DMS79 treated with DMSO at 0.1 percent for 48 hours (cell line): Measurements from ENCODE around the gene PITRM1.
A peak's percentile ranks its signal among the peaks of the same experiment; 100 is the strongest.
"Not testable (repeated sequence)": the region's sequence is repeated elsewhere in the genome, so short reads cannot be mapped to it uniquely, and the experiment has no call there.

Experiments used
- DNase-seq: peaks from one replicate; lab custom pipeline; 2025; lab: John Stamatoyannopoulos, UW

Gene PITRM1

DNA sequence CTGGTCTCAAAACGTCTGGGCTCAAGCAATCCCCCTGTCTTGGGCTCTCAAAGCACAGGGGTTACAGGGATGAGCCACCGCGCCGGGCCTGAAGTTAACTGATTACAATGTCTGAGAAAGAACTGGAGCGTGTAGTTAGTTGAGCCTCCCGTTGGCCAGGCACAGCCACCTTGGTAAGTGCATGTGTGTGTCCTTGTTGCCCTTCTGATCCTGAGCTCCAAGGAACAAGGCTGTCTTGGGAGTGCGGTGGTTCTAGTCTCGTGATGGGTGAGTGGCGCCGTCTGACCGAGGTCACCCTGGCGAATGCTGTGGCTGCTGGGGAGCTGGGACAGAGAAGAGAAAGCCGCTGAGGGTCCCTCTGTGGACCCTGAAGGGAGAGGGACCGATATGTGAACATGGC is 50.5 kb downstream of the PITRM1 start:
- no peak for DNase-seq

DNA sequence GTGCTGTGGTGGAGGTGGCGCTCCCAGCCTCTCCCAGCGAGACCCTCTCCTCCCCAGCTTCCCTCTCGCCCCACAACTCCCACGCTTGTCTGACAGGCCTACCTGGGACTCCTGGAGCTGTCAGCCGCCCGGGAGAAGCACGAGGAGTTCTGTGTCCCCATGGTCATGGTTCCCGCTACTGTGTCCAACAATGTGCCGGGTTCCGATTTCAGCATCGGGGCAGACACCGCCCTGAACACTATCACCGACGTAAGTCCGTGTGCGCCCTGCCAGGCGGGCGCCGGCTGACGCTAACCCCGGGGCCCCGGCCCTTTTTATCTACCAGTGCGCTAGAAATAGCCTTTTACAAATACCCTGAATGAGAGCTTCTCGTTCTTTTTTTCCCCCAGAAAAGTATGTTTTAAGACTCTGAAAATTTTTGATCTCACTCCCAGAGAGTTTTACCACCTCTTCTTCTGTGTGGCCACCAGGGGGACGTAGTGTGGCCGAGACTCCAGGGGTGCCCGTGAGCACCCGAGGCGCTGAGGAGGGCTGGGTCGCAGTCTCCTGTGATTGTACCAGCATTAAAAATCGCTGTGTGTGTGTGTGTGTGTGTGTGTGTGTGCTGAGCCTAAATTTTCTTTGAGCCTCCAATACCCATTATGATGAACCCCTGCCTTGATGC is 52.7 kb downstream of the PITRM1 start:
- DNase-seq, result no peak

DNA sequence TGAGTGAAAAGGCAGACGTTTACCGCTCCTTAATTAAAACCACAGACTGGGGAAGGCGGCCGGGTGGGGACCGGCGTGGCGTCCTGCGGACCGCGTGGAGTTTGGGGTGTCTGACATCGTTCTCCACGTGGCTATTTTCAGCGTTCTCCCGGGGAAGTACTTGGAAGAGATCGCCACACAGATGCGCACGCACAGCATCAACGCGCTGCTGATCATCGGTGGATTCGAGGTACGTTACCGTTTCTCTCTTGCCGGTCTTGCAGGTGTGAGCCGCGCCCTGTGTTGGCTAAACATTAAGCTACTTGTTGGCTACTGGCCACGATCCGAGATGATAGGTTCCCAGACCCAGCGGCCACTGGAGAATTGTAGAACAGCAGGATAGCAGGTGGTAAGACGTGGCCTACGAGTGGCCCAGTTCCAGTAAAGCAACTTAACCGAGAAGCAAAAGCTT is 53.9 kb downstream of the PITRM1 start:
- no peak for DNase-seq

DNA sequence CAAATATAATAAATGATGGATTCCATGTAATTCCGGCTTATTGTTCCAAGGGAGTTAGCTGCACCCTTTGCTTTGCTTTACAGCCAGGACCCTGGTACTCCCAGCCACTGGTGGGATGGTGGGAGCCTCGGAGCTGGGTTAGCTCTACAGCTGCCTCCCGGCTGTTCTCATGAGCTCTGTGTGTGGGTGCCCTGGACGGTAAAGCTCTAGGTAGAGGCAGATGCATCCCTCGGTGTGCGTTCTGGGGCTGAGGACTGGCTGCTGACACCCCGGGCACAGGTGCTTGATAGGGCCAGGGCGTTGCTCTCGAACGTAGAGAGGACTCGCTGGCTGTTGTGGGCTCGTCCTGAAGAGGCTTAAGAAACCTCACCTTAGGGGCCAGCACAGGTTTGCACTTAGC is 55.1 kb downstream of the PITRM1 start:
- no peak for DNase-seq

DNA sequence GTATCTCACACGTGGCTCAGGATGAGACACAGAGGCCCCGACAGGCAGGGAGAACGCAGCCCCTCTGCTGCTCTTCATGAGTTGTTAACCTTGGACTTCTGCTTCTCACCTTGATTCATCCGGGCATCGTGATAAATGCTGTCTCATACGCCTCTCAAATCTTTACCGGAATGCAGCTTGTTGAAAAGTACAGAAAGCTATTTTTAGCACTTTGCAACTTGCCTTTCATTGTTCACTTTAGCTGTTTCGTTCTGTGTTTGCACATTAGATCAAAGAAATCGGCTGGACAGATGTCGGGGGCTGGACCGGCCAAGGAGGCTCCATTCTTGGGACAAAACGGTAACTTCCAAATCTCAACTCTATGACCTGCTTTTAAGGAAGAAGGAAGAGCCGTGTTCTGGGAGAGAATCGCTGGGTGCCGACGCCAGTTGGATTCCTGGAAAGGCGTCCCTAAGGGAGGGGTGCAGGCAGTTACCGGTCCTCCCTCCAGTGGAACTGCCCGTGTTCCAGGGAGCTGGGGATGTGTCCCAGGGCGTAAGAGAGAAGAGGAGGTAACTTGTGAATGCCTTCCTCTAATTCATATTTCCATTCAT is 56.0 kb downstream of the PITRM1 start:
- no peak for DNase-seq

DNA sequence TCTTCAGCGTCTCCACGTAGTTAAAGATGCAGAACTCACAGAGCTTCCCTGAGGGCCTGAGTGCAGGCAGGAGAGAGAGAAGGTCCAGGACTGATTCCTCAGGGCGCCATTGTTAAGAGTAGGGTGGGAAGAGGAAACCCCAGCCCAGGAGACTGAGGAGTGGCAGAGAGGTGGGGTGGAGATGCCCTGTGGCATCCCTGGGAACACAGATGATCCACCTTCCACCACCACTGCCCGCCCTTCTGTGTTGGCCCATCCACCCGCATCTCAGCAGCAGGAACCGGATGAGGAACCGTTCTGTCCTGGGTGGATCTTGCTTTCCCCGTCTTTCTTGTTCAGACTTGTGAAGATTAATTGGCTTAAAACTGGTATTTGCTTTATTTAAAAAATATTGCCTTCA is 56.9 kb downstream of the PITRM1 start:
- DNase-seq, result no peak

DNA sequence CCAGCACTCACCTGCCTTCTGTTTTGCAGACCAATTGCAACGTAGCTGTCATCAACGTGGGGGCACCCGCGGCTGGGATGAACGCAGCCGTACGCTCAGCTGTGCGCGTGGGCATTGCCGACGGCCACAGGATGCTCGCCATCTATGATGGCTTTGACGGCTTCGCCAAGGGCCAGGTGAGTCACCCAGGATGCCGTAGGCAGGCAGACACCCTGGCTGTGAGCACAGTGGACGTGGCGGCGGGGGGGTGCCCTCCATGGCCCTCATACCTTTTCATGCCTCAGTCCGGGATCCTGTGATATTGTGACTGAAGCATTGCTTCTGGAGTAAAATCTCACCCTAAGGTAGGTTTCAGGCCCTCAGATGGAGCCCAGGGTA is 59.2 kb downstream of the PITRM1 start:
- DNase-seq, result no peak

DNA sequence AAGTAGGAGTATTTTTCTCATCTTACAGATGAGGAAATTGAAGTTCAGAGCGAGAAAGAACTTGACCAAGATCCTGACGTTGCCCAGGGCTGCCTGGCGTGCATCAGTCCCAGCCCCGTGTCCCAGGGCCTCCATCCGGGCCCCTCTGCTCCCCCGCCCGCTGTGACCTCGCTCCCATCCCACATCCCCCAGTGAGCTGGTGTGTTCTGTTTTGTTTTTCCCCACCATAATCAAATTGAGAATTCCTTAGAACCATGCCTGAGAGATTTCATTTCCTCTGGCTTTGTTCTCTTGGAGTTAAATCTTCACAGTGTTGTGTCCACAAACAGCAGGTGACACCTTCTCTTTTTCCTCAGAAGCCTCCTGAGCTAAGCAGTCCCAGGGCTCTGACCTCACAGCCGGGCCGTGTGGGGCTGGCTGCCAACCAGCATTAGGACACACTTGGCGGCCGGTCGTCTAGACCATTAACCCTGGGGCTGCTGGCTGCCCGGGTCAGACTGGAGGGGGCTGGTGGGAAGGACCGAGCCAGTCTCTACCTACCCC is 60.9 kb downstream of the PITRM1 start:
- DNase-seq, result peak; percentile 36

DNA sequence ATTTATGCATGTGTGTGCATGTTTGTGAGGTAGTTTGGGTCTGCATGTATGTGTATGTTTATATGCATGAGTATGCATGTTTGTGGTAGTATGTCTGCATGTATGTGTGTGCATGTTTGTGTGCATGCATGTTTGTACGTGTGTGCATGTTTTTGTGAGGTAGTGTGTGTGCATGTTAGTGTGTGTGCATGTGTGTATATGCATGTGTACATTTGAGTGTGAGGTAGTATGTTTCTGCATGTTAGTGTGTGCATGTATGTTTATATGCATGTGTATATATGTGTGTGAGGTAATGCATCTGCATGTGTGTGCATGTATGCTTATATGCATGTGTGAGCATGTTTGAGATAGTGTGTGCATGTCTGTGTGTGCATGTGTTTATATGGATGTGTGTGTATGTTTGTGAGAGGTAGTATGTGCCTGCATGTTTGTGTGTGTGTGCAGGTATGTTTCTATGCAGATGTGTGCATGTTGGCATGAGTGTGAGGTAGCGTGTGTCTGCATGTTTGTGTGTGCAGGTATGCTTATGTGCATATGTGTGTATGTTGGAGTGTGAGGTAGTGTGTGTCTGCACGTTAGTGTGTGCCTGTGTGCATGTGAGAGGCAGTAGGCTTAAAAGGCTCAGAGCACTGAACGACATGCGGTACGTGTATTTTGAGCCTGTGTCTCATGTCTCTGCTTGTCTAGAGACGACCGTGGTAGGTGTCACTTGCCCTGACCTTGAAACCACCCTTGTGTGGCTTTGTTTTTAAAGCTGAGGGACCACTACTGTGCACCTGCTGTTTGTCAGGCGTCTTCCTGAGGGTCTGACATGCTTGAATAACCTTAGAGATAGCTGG is 61.6 kb downstream of the PITRM1 start:
- no peak for DNase-seq

DNA sequence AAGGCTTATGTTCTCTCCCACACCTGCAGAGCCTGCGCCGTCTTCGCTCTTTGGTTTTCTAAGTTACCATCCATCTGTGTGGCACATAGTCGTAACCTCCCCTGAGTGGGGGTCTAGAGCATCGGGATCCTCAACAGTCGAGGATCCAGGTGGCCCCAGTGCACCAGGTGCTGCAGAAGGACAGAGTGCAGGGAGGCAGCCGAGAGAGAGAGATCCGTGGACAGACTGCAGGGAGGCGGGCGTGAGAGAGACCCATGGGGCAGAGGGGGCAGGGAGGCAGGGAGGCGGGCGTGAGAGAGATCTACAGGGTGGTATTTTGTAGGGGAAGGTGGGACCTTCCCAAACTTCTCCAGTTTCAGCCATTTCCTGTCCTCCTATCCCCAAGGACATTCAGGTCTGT is 62.9 kb downstream of the PITRM1 start:
- no peak for DNase-seq

DNA sequence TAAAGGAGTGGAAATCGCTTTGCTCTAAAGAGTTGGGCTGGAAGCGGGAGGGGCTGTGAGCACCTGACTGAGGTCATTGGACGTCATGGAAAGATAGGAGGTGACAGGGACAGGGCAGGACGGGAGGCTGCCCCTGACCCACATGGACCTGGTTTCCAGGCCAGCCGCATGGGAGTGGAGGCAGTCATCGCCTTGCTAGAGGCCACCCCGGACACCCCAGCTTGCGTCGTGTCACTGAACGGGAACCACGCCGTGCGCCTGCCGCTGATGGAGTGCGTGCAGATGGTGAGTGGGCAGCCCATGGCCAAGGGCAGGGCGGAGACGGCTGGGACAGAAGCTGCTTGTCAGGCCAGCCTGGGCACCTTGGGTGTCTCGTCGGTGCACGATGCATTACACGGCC is 63.4 kb downstream of the PITRM1 start:
- DNase-seq, result no peak

DNA sequence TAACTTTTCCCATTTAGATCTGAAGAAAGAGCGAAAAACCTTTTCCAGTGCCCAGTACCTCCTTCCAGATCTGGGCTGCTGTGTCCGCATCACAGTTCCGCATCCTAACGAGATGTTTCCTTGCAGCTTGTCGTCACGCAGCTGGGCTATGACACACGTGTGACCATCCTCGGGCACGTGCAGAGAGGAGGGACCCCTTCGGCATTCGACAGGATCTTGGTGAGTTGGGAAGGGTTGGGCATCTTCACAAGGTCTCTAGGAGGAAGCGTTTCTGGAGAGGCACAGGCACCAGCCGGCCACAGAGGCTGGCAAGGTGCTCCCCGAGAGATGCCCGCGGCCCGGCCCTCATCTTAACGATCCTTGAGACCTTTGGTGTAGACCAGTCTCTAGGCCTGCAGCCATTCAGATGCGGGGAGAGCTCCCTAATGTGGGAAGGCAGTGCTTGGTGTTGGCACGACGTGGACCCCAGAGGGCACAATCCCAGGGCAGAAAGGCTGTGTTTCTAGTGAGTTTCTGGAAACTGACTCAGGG is 63.9 kb downstream of the PITRM1 start:
- DNase-seq, result no peak

DNA sequence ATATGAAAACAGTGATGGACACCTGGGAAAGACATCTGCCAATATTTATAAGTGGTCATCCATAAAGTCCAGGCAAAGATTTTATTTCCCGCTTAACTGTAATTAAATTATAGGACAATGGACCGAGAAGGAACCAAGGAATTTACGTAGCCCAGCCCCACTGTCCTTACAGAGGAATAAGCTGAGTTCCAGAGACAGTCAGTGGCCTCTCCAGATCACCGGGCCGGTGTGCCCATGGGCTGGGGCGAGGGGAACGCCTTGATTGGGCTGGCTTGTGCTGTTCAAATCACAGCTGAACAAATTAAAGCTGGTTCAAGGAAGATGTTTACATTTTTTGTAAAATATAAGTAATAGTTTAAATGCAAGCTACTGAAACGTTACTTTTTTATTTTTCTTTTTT is 64.5 kb downstream of the PITRM1 start:
- DNase-seq, result no peak

DNA sequence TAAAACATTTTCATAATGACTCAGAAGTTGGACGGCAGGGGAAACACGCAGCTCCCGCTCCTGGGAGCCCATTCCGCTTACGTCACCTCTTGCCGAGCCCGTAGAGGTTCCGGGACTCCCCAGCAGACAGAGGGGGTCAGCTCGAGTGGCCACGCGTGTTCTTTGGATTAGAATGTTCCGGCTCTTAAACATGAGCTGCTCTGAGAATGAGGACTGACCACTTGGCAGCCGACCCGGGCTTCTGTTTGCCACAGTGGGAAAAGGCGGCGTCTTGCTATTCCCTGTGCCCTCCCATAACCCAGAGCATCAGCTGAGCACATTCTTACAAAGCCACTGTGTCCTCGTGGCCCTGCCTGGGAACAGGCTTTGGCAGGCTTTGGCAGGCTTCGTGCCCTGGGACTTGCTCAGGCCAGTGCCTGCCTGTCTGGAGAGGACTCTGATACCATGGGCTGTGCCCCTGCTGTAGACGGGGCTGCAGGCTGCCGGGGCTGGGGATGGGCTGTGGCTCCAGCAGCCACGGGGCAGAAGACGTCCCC is 65.1 kb downstream of the PITRM1 start:
- no peak for DNase-seq

DNA sequence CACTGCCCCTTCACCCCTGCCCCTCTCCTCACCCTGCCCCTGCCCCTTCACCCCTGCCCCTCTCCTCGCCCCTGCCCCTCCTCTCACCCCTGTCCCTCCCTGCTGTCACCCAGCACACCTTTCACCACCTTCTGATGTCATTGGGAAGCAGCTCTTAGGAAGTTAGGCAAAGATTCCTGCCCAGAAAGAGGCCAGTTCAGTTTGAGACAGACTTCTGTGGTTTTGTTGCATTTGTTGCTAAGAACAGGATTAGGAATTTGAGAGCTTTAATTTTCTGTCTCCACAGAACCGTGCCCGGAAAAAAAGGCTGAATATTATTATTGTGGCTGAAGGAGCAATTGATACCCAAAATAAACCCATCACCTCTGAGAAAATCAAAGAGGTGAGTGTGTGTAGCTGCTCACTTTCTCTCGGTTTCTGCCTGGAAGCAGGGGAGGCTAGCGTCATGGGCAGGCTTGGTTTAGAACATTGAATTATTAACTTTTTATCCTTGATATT is 65.6 kb downstream of the PITRM1 start:
- DNase-seq, result no peak

DNA sequence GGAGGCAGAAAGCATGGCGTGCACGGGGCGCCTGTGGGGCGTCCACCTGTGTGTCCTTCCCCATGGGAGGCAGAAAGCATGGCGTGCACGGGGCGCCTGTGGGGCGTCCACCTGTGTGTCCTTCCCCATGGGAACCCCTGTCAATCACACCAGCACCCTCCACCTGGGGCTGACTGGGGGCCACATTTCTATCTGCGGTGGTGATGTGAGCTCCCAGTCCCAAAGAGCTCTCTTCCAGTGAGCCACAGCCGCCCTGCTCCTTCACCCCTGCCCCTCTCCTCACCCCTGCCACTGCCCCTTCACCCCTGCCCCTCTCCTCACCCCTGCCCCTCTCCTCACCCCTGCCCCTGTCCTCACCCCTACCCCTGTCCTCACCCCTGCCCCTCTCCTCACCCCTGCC is 66.3 kb downstream of the PITRM1 start:
- not testable (repeated sequence) for DNase-seq

DNA sequence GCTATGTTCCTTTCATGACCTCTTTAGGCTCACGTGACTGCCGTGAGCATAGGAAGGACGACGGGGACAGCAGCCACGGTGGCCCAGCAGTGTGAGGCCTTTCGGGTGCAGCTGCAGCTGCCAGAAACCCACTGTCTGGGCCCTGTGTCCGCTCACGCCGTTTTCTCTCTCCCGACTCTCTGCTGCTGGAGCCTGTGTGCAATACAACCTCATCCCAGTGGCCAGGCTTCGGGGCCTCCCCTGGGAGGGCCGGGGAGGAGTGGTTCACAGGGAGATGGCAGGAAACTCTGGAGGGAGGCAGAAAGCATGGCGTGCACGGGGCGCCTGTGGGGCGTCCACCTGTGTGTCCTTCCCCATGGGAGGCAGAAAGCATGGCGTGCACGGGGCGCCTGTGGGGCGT is 66.7 kb downstream of the PITRM1 start:
- DNase-seq, result no peak

DNA sequence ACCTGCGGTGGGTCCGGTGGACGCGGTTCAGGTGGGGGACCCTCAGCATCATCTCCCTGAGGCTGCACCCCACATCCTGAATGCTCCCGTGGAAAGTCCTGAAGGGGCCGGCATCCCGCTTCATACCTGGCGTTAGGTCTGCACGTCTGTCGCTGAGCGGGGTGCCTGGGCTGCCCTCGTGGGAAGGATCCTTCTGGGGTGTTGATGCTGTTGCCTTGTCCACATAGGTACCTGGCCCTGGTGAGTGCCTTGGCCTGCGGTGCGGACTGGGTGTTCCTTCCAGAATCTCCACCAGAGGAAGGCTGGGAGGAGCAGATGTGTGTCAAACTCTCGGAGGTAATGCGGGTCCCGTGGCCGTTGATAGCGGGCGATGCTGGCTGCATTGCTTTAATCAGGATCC is 67.4 kb downstream of the PITRM1 start:
- no peak for DNase-seq

DNA sequence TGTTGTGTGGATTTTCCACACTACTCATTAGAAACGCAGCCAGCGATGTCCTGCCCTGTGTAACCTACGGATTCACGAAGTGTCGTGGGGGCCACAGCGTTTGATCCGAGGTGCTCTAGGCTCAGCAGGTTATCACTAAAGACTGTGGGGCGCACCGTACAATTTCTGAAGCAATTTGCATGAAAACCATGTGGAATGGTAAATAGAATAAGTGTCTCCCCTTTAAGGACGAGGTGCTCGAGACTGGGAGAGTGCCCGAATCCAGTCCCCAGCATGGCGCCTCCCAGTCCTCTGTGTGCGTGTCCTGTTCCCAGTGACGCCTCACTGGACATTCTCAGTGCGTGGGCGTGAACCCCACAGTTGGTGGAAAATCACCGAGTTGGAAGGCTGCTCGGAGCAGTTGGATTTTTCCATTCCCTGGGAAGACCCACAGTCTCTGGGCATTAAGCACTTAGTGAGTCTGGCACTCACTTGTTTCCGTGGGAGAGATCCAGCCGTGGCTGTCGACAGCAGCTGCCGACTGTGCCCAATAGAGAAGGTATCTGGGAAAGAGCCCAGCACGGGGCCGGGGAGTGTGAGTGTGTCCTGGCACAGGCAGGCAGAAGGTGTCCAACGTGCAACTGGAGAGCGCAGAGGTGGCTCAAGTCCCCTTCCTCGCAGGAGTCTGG is 68.2 kb downstream of the PITRM1 start:
- no peak for DNase-seq

DNA sequence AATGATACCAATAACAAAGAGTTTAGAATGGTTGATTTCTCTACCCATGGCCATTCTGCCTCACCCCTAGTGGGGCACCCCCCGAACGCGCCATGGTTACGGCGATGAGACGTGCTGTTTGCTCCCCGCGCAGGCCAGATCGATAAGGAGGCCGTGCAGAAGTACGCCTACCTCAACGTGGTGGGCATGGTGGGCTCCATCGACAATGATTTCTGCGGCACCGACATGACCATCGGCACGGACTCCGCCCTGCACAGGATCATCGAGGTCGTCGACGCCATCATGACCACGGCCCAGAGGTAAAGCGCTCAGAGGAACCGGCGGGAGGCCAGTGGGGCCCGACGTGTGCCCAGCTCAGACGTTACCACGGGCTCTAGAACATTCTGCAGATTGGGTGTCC is 68.9 kb downstream of the PITRM1 start:
- no peak for DNase-seq

DNA sequence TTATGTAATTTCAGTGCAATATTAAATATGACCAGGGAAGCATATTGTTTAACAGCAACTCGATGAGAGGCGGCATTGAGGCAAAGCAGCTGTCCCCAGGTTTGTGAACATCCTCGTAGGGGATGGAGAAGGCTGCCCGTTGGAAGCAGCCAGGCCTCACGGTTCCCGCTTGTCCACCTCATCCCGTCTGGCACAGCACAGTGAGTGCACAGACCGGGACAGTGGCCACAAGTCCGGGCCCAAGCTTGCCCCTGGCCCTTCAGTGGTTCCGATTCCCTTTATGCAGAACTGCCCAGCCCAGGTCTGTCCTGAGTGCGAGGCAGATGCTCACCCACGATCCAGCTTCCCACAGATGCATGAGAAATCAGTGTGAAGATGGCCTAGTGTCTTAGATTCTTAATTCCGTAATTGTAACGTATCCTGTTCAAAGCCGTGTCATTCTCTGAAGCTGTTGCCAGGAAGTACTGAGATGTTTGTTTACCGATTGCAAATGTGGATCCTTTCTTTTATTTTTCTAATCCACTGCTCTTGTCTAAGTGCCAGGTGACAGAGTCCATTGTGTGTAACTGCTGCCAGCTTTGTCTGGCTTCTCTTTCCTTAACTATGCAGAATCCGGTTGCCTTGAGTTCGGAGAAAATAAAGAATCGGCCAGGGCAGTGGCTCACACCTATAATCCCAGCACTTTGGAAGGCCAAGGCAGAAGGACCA is 69.7 kb downstream of the PITRM1 start:
- no peak for DNase-seq
